NT2/D1 (cell line): ENCODE measurements around the gene DCUN1D3.
"Not testable (repeated sequence)": the region's sequence is repeated elsewhere in the genome, so short reads cannot be mapped to it uniquely, and the experiment has no call there.

Experiments used
- DNase-seq: peaks from one replicate; pipeline ENCODE4 v3.0.0-alpha.2; 2011; ENCODE audit warnings: low read depth, low spot score
- H3K27me3 ChIP-seq: 2 replicates; pipeline ENCODE4 v1.6.0; 2011; ENCODE audit warnings: mild to moderate bottlenecking; ENCODE audit not compliant: insufficient read length, insufficient read depth
- H3K36me3 ChIP-seq: 2 replicates; pipeline ENCODE4 v1.6.1; 2011; ENCODE audit warnings: mild to moderate bottlenecking, low read length, mixed read lengths; ENCODE audit not compliant: insufficient read depth, insufficient read length
- H3K4me1 ChIP-seq: 2 replicates; pipeline ENCODE4 v1.5.1; 2011; ENCODE audit not compliant: insufficient read depth, insufficient read length
- H3K4me3 ChIP-seq: 2 replicates; pipeline ENCODE4 v1.5.1; 2011; ENCODE audit warnings: low read depth; ENCODE audit not compliant: insufficient read length
- H3K9ac ChIP-seq: 2 replicates; pipeline ENCODE4 v1.6.0; 2011; ENCODE audit warnings: low read depth; ENCODE audit not compliant: insufficient read length
- H3K9me3 ChIP-seq: 2 replicates; pipeline ENCODE4 v1.5.1; 2011; ENCODE audit warnings: mild to moderate bottlenecking, low read length; ENCODE audit not compliant: insufficient read depth
- SUZ12 ChIP-seq: IDR thresholded peaks from 2 replicates; pipeline ENCODE4 v1.6.1; 2011; ENCODE audit not compliant: insufficient read length, insufficient read depth; ENCODE audit errors: extremely low read depth
- YY1 ChIP-seq: IDR thresholded peaks from 2 replicates; pipeline ENCODE4 v1.6.1; 2011; ENCODE audit not compliant: insufficient read length, insufficient read depth
- ZNF274 ChIP-seq: IDR thresholded peaks from 2 replicates; pipeline ENCODE4 v1.6.1; 2011; ENCODE audit warnings: mild to moderate bottlenecking, low read depth, low read length

The DCUN1D3 gene

GRCh38 chr16:20871258-20871657, 28.9 kb downstream of the DCUN1D3 start:
- Histone ChIP-seq H3K9ac (no peak overlapping the region), H3K4me1 (no peaks in the 10 kb centered on the region), H3K27me3 (no peaks in the 10 kb centered on the region), H3K4me3 (no peak overlapping the region), H3K36me3 (no peaks in the 10 kb centered on the region), H3K9me3 (no peaks in the 10 kb centered on the region)
- no peak for DNase-seq
- TF ChIP-seq SUZ12 (no peak), ZNF274 (no peak), YY1 (no peak)

GRCh38 chr16:20870122-20870820, 29.9 kb downstream of the DCUN1D3 start:
- Histone ChIP-seq H3K4me1 (no peaks in the 10 kb centered on the region), H3K9me3 (no peaks in the 10 kb centered on the region), H3K4me3 (no peak overlapping the region), H3K36me3 (no peaks in the 10 kb centered on the region), H3K9ac (no peak overlapping the region), H3K27me3 (no peaks in the 10 kb centered on the region)
- no peak for DNase-seq
- no peak for TF ChIP-seq YY1
- TF ChIP-seq SUZ12 = no peak
- TF ChIP-seq ZNF274 = no peak

GRCh38 chr16:20868890-20869289, 31.3 kb downstream of the DCUN1D3 start:
- TF ChIP-seq ZNF274 (no peak), SUZ12 (no peak), YY1 (no peak)
- Histone ChIP-seq H3K27me3 (no peaks in the 10 kb centered on the region), H3K4me1 (no peaks in the 10 kb centered on the region), H3K9ac (no peak overlapping the region), H3K4me3 (no peak overlapping the region), H3K9me3 (no peaks in the 10 kb centered on the region), H3K36me3 (no peaks in the 10 kb centered on the region)
- DNase-seq = no peak

GRCh38 chr16:20867585-20867984, 32.6 kb downstream of the DCUN1D3 start:
- H3K9ac ChIP-seq = no peak overlapping the region
- H3K4me3 ChIP-seq = no peak overlapping the region
- no peak for TF ChIP-seq SUZ12
- TF ChIP-seq ZNF274 = no peak
- TF ChIP-seq YY1 = no peak
- no peaks in the 10 kb centered on the region for H3K9me3 ChIP-seq
- DNase-seq = no peak
- no peaks in the 10 kb centered on the region for H3K27me3 ChIP-seq
- H3K4me1 ChIP-seq = no peaks in the 10 kb centered on the region
- H3K36me3 ChIP-seq = peaks cover 1% of the 10 kb centered on the region

- DNase-seq = no peak
- TF ChIP-seq SUZ12 (no peak), YY1 (no peak), ZNF274 (no peak)
- H3K36me3 ChIP-seq = peaks cover 9% of the 10 kb centered on the region
Measured at GRCh38 chr16:20866801-20867200, 33.4 kb downstream of the DCUN1D3 start.

GRCh38 chr16:20866145-20866772, 33.9 kb downstream of the DCUN1D3 start:
- no peaks in the 10 kb centered on the region for H3K27me3 ChIP-seq

More at GRCh38 chr16:20866801-20867200, 33.4 kb downstream of the DCUN1D3 start:
- no peak overlapping the region for H3K4me3 ChIP-seq
- no peaks in the 10 kb centered on the region for H3K9me3 ChIP-seq
- H3K4me1 ChIP-seq = no peaks in the 10 kb centered on the region
- H3K9ac ChIP-seq = no peak overlapping the region
- H3K27me3 ChIP-seq = no peaks in the 10 kb centered on the region

GRCh38 chr16:20865420-20866131, 34.6 kb downstream of the DCUN1D3 start:
- Histone ChIP-seq H3K4me3 (no peak overlapping the region), H3K36me3 (peaks cover 20% of the 10 kb centered on the region), H3K4me1 (no peaks in the 10 kb centered on the region), H3K9me3 (no peaks in the 10 kb centered on the region), H3K27me3 (no peaks in the 10 kb centered on the region), H3K9ac (no peak overlapping the region)
- DNase-seq = no peak
- TF ChIP-seq YY1 (no peak), ZNF274 (no peak), SUZ12 (no peak)

More at GRCh38 chr16:20866145-20866772, 33.9 kb downstream of the DCUN1D3 start:
- no peak overlapping the region for H3K9ac ChIP-seq
- H3K4me1 ChIP-seq = no peaks in the 10 kb centered on the region
- no peak overlapping the region for H3K4me3 ChIP-seq
- no peak for DNase-seq
- H3K9me3 ChIP-seq = no peaks in the 10 kb centered on the region
- TF ChIP-seq ZNF274 (no peak), YY1 (no peak), SUZ12 (no peak)
- peaks cover 15% of the 10 kb centered on the region for H3K36me3 ChIP-seq

GRCh38 chr16:20864376-20864775, 35.8 kb downstream of the DCUN1D3 start:
- DNase-seq, H3K9me3 ChIP-seq, H3K27me3 ChIP-seq, H3K4me3 ChIP-seq, H3K9ac ChIP-seq, H3K4me1 ChIP-seq: not testable (repeated sequence)
- H3K36me3 ChIP-seq = peaks cover 31% of the 10 kb centered on the region
